ENCODE measurements around the gene HNRNPUL2.

Gene HNRNPUL2

DNA sequence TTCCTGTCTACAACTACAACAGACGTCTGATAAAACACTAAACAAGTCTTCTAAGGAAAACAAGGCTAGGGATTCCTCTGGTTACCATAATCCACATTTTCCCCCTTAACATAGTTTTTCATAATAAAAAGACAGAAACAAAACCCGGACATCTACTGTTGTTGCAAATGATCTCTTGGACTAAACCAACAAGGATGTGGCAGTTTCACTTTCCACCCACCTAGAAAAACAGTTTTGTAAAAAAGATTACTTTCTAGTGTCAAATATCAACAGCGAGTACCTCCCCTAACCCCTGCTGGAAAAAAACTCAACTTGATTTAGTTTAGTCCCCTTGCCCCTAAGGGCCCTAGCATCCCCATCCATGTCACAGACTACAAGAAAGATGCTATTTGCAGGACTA, 14.4 kb downstream of the HNRNPUL2 start:
- TF ChIP-seq, protein P1, sequence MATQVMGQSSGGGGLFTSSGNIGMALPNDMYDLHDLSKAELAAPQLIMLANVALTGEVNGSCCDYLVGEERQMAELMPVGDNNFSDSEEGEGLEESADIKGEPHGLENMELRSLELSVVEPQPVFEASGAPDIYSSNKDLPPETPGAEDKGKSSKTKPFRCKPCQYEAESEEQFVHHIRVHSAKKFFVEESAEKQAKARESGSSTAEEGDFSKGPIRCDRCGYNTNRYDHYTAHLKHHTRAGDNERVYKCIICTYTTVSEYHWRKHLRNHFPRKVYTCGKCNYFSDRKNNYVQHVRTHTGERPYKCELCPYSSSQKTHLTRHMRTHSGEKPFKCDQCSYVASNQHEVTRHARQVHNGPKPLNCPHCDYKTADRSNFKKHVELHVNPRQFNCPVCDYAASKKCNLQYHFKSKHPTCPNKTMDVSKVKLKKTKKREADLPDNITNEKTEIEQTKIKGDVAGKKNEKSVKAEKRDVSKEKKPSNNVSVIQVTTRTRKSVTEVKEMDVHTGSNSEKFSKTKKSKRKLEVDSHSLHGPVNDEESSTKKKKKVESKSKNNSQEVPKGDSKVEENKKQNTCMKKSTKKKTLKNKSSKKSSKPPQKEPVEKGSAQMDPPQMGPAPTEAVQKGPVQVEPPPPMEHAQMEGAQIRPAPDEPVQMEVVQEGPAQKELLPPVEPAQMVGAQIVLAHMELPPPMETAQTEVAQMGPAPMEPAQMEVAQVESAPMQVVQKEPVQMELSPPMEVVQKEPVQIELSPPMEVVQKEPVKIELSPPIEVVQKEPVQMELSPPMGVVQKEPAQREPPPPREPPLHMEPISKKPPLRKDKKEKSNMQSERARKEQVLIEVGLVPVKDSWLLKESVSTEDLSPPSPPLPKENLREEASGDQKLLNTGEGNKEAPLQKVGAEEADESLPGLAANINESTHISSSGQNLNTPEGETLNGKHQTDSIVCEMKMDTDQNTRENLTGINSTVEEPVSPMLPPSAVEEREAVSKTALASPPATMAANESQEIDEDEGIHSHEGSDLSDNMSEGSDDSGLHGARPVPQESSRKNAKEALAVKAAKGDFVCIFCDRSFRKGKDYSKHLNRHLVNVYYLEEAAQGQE (IDR thresholded peaks at IDR 0.05; ENCODE audit: insufficient read depth in 1 of 2, low read depth in 2 of 2, low read length in 2 of 2) = no peak
- no peak for TF ChIP-seq TAF1 (IDR thresholded peaks at IDR 0.05; ENCODE audit: borderline replicate concordance, insufficient read depth, low read length)
- 0 out of 2 replicates have a peak, but pooled peaks have one; percentile 2 for TF ChIP-seq POLR2AphosphoS5 (IDR thresholded peaks at IDR 0.05; ENCODE audit: low read depth, low read length)
- TF ChIP-seq FOXP2 (optimal IDR thresholded peaks at IDR 0.05; ENCODE audit: borderline replicate concordance, extremely low read depth, extremely low read length, insufficient read depth) = no peak
- TF ChIP-seq SIN3A (IDR thresholded peaks at IDR 0.05; ENCODE audit: borderline replicate concordance, insufficient read depth, low read length) = no peak

DNA sequence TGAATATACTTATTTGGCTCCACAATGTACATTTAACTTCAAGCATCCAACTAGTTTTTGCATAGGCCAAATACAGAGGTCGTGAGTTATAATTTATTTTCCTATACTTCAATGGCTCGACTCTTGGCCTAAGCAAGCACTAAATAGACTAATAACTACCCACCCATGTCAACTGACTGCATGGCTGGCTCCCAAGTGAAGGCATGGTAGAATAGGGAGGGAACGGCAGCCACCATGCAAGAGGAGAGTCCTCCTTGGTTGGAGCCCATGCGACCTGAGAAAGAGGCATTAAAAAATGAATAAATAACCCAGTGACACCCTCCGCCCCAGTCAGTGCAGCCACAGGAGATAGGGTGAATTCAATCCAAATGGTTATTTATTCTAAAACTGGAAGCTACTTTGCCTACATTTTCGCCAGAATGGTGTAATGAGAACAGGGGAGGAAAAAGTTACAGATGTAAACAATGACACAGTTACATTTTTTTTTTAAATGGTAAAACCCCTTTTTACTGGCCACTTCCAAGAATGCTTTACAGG, 14.9 kb downstream of the HNRNPUL2 start:
- TF ChIP-seq, protein P1 (IDR thresholded peaks at IDR 0.05; ENCODE audit: insufficient read depth in 1 of 2, low read depth in 2 of 2, low read length in 2 of 2) = no peak
- TF ChIP-seq POLR2AphosphoS5 (IDR thresholded peaks at IDR 0.05; ENCODE audit: low read depth, low read length) = no peak
- TF ChIP-seq SIN3A (IDR thresholded peaks at IDR 0.05; ENCODE audit: borderline replicate concordance, insufficient read depth, low read length) = no peak
- no peak for TF ChIP-seq TAF1 (IDR thresholded peaks at IDR 0.05; ENCODE audit: borderline replicate concordance, insufficient read depth, low read length)
- TF ChIP-seq FOXP2 (optimal IDR thresholded peaks at IDR 0.05; ENCODE audit: borderline replicate concordance, extremely low read depth, extremely low read length, insufficient read depth) = no peak

DNA sequence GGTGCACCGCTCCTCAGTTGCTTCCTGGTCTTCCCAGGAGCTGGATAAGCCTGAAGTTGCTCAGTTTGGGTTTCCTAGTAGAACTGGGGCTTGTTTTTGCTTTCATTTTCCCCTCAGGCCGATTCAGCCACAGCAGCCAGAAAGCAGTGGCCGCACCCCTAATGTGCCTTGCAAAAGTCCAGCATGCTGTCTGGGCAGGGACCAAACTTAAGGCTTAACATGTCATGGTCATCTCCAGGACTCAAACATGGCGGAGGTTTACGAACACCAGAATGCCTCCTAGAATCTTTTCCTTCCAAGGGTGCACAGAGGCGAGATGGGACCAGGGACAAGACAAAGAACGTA, 17.3 kb downstream of the HNRNPUL2 start:
- no peak for TF ChIP-seq POLR2AphosphoS5 (IDR thresholded peaks at IDR 0.05; ENCODE audit: low read depth, low read length)
- no peak for TF ChIP-seq SIN3A (IDR thresholded peaks at IDR 0.05; ENCODE audit: borderline replicate concordance, insufficient read depth, low read length)

DNA sequence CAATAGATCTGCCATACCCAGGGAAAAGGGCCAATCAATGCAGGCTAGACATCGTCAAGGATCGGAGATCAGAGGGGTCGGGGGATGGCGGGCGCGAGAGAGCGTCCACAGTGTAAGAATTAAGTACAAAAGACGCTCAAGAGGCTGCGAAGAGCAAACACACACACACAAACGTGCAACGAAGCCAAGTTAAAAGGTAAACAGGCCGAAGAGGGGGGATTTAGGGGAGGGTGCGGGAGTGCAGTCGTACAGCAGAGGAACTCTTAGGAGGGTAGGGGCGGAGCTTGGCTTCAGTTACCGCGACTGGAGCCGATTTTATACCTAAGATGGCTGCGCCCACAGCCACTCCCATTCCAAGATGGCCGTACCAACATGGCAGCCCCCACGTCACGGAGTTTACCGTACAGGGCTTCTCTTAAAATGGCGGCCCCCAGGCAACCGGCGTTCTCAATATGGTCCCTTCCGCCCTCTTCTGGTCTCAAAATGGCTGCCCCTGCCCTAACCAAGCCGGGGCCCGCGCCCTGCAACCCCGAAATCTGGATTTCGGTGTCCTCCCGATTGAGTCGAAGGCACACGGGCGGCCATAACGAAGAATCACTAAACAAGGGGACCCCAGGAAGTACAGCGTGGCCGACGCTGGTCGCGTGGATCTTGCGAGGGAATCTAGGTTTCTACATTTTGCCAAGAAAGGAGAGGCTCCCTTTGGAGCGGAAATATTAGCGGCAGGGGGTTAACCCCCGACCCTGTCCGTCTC, 17.8 kb downstream of the HNRNPUL2 start:
- TF ChIP-seq, protein P1 (IDR thresholded peaks at IDR 0.05; ENCODE audit: insufficient read depth in 1 of 2, low read depth in 2 of 2, low read length in 2 of 2) = no peak
- TF ChIP-seq TAF1 (IDR thresholded peaks at IDR 0.05; ENCODE audit: borderline replicate concordance, insufficient read depth, low read length) (peak; percentile 50; the same call in 1 of the 2 replicates), SIN3A (IDR thresholded peaks at IDR 0.05; ENCODE audit: borderline replicate concordance, insufficient read depth, low read length) (no peak), POLR2AphosphoS5 (IDR thresholded peaks at IDR 0.05; ENCODE audit: low read depth, low read length) (peak; percentile 73), FOXP2 (optimal IDR thresholded peaks at IDR 0.05; ENCODE audit: borderline replicate concordance, extremely low read depth, extremely low read length, insufficient read depth) (peak; percentile 27)

DNA sequence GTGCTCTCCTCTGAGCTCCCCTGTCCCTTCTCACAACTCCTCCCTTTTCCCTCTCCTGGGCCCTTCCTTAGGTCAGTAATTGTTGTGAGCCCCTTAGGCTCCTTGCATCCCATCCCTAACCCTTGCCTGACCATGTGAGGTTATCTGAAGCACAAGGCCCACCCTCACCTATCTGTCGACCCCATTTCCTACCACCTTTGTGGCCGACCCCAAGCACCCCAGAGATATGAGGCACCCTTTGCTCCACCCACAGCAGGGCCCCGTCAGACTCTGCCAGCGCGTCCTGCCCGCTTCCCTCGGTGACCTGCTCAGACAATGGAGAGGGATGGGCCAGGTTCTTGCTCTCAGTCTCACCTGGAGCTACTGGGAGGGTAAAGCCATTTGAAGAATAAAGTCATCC, 18.5 kb downstream of the HNRNPUL2 start:
- no peak for TF ChIP-seq FOXP2 (optimal IDR thresholded peaks at IDR 0.05; ENCODE audit: borderline replicate concordance, extremely low read depth, extremely low read length, insufficient read depth)

DNA sequence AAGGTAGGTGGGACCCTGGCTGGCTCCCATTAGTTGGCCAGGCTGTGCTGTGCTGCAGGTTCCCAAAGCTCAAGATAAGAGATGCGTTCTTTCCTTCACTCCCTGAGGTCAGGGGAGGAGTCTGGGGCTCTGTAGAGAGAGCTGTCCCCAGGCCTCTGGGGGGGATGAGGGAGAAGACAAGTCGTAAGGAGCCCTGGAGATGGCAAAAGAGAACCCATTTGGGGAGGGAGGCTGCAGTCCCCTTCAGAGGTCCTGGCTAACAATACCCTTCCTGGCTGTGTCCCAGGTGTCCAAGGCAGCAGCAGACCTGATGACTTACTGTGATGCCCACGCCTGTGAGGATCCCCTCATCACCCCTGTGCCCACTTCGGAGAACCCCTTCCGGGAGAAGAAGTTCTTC, 18.9 kb downstream of the HNRNPUL2 start:
- TF ChIP-seq, protein P1 (IDR thresholded peaks at IDR 0.05; ENCODE audit: insufficient read depth in 1 of 2, low read depth in 2 of 2, low read length in 2 of 2) = no peak
- TF ChIP-seq SIN3A (IDR thresholded peaks at IDR 0.05; ENCODE audit: borderline replicate concordance, insufficient read depth, low read length) = no peak

All from PFSK-1 (cell line).